CD14-positive monocyte (primary cell): ENCODE measurements around the gene TOMM7. TPM values are rescaled to one million over a fixed set of nuclear protein-coding genes. Genes with fewer than 3 reads are reported as not detected.

Source experiments
- DNase-seq, 3 donors: peaks; one replicate each; pipeline ENCODE4 v3.0.0-alpha.2; 2011 to 2022
- H2AFZ ChIP-seq: 2 replicates; pipeline ENCODE4 v1.6.0; 2012; ENCODE audit warnings: mild to moderate bottlenecking, low read depth, low read length, inconsistent platforms; ENCODE audit not compliant: insufficient read depth, poor library complexity, severe bottlenecking
- H3K27ac ChIP-seq, 2 donors: 1 replicate in 1 of 2; 2 replicates in 1 of 2; pipeline ENCODE4 v1.5.1; 2012 to 2013; ENCODE audit warnings: low read length in 2 of 2, control low read depth in 1 of 2, inconsistent platforms in 1 of 2, low read depth in 1 of 2, mild to moderate bottlenecking in 1 of 2
- H3K27me3 ChIP-seq, 2 donors: one replicate each; pipeline versions ENCODE4 v1.6.0 to v1.6.1; 2011 to 2013; ENCODE audit warnings: low read length in 2 of 2; ENCODE audit not compliant: control insufficient read depth in 2 of 2, insufficient read depth in 2 of 2
- H3K36me3 ChIP-seq, 2 donors: replicated peaks in 1 of 2; 1 replicate in 1 of 2; 2 replicates in 1 of 2; pipeline versions ENCODE4 v1.5.1 to v1.6.1; 2012 to 2013; ENCODE audit warnings: low read length in 2 of 2, control low read depth in 1 of 2, inconsistent platforms in 1 of 2, mild to moderate bottlenecking in 1 of 2; ENCODE audit not compliant: insufficient read depth in 2 of 2, control insufficient read depth in 1 of 2
- H3K4me1 ChIP-seq, 2 donors: 1 replicate in 1 of 2; 2 replicates in 1 of 2; pipeline versions ENCODE4 v1.5.1 to v1.6.1; 2012 to 2013; ENCODE audit warnings: low read length in 2 of 2, control low read depth in 1 of 2, inconsistent platforms in 1 of 2, mild to moderate bottlenecking in 1 of 2, moderate library complexity in 1 of 2; ENCODE audit not compliant: insufficient read depth in 2 of 2, control insufficient read depth in 1 of 2
- H3K4me2 ChIP-seq: replicated peaks from 2 replicates; pipeline ENCODE3; 2012; ENCODE audit warnings: low read length, moderate library complexity, mild to moderate bottlenecking; ENCODE audit not compliant: poor library complexity, severe bottlenecking; ENCODE audit errors: extremely low read depth
- H3K4me3 ChIP-seq, 3 experiments: fragments of 200-600 bp in 1 of 3; sonication (generic) in 1 of 3; replicated peaks in 1 of 3; 1 replicate in 2 of 3; 2 replicates in 1 of 3; pipeline ENCODE4 v1.5.1; 2011 to 2013; ENCODE audit warnings: low read length in 3 of 3, mild to moderate bottlenecking in 3 of 3, control low read depth in 2 of 3, low read depth in 2 of 3, inconsistent platforms in 1 of 3, moderate library complexity in 1 of 3
- H3K79me2 ChIP-seq: 2 replicates; pipeline ENCODE4 v1.6.0; 2012; ENCODE audit warnings: mild to moderate bottlenecking, control low read depth, inconsistent platforms, low read length, moderate library complexity; ENCODE audit not compliant: insufficient read depth
- H3K9ac ChIP-seq: 2 replicates; pipeline ENCODE4 v1.6.0; 2017; ENCODE audit warnings: low read length, mild to moderate bottlenecking; ENCODE audit not compliant: insufficient read depth, poor library complexity, severe bottlenecking
- H3K9me3 ChIP-seq, 2 donors: replicated peaks in 1 of 2; 1 replicate in 1 of 2; 2 replicates in 1 of 2; pipeline versions ENCODE4 v1.5.1 to v1.6.1; 2012 to 2013; ENCODE audit warnings: low read length in 2 of 2, control low read depth in 1 of 2; ENCODE audit not compliant: control insufficient read depth in 1 of 2, insufficient read depth in 1 of 2
- H4K20me1 ChIP-seq: 2 replicates; pipeline ENCODE4 v1.6.0; 2012; ENCODE audit warnings: mild to moderate bottlenecking, low read length, control low read depth, moderate library complexity; ENCODE audit not compliant: insufficient read depth
- H3K27ac Mint-ChIP-seq, 7 donors: one replicate each; pipeline ENCODE4 v1.8.0; 2020; ENCODE audit warnings: mild to moderate bottlenecking in 7 of 7, mixed read lengths in 7 of 7, moderate library complexity in 6 of 7, inconsistent platforms in 2 of 7
- H3K27me3 Mint-ChIP-seq, 3 donors: one replicate each; pipeline ENCODE4 v1.8.0; 2021 to 2022; ENCODE audit warnings: low read depth in 3 of 3, mild to moderate bottlenecking in 3 of 3, mixed read lengths in 3 of 3, moderate library complexity in 3 of 3, inconsistent platforms in 1 of 3
- H3K36me3 Mint-ChIP-seq, 2 donors: one replicate each; pipeline ENCODE4 v1.8.0; 2020; ENCODE audit warnings: mixed read lengths in 2 of 2, inconsistent platforms in 1 of 2, mild to moderate bottlenecking in 1 of 2
- H3K4me1 Mint-ChIP-seq: one replicate; pipeline ENCODE4 v1.8.0; 2020; ENCODE audit warnings: mild to moderate bottlenecking, mixed read lengths
- H3K4me3 Mint-ChIP-seq, 2 donors: one replicate each; pipeline ENCODE4 v1.8.0; 2020; ENCODE audit warnings: mild to moderate bottlenecking in 2 of 2, mixed read lengths in 2 of 2, moderate library complexity in 1 of 2
- H3K9me3 Mint-ChIP-seq, 7 donors: one replicate each; pipeline ENCODE4 v1.8.0; 2020 to 2022; ENCODE audit warnings: mixed read lengths in 7 of 7, mild to moderate bottlenecking in 6 of 7, moderate library complexity in 6 of 7, inconsistent platforms in 2 of 7
- WGBS: methylation state at CpG from one replicate; pipeline ENCODE4 v1.1.5; 2013; ENCODE audit warnings: missing lambda C conversion rate; ENCODE audit not compliant: insufficient coverage; 5-methylcytosine and 5-hydroxymethylcytosine counted together
- intact Hi-C, 2 donors: fragments of 100-400 bp; cut with micrococcal nuclease; formaldehyde crosslinking; loops; one replicate each; pipeline versions ENCODE4 v1.15.0 to v1.15.1; 2023
- polyA plus RNA-seq, 3 donors: library from polyadenylated mRNA; depleted of rRNA in 1 of 3; unstranded in 2 of 3; stranded (reverse) in 1 of 3; fragments of 300-500 nt in 2 of 3; fragments of >200 nt in 1 of 3; fragmentation: Illumina TruSeq in 2 of 3; gene quantifications; 1 replicate in 2 of 3; 2 replicates in 1 of 3; pipeline ENCODE4 v1.2.3, GENCODE V29; 2012 to 2021
- TF ChIP-seq, protein P1 (sequence below): fragments of 200-600 bp; IDR thresholded peaks from one replicate; pipeline ENCODE4 v1.8.0; 2022; ENCODE audit warnings: antibody characterized with exemption, mild to moderate bottlenecking

TOMM7 gene
- polyA plus RNA-seq, 3 donors = 93.3 to 125 (median 111) TPM

DNA sequence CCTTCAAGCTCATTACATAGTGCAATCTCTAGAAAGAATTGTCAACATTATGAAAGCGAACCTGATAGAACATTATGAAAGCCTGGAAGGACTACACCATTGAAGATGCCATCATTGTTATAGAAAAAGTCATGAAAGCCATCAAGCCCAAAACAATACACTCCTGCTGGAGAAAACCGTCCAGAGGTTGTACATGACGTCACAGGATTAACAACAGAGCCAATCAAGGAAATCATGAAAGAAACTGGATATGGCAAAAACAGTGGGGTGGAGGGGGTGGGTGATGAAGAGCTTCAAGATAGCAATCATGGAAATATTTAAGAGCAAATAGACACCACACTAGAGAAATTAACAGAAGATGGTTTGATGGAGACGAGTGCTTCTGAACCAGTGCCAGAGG, 45.7 kb downstream of the TOMM7 start:
- peaks cover 0 to 2% of the 10 kb centered on the region in 2 donors for H3K27me3 ChIP-seq
- TF ChIP-seq, protein P1, sequence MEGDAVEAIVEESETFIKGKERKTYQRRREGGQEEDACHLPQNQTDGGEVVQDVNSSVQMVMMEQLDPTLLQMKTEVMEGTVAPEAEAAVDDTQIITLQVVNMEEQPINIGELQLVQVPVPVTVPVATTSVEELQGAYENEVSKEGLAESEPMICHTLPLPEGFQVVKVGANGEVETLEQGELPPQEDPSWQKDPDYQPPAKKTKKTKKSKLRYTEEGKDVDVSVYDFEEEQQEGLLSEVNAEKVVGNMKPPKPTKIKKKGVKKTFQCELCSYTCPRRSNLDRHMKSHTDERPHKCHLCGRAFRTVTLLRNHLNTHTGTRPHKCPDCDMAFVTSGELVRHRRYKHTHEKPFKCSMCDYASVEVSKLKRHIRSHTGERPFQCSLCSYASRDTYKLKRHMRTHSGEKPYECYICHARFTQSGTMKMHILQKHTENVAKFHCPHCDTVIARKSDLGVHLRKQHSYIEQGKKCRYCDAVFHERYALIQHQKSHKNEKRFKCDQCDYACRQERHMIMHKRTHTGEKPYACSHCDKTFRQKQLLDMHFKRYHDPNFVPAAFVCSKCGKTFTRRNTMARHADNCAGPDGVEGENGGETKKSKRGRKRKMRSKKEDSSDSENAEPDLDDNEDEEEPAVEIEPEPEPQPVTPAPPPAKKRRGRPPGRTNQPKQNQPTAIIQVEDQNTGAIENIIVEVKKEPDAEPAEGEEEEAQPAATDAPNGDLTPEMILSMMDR = no peak
- DNase-seq = no peak
- no peak overlapping the region for H3K9ac ChIP-seq
- Mint-ChIP-seq H3K4me3 (no peak overlapping the region), H3K27me3 (peaks cover 2 to 8% (median 3%) of the 10 kb centered on the region in 3 donors), H3K27ac (no peak overlapping the region), H3K4me1 (no peaks in the 10 kb centered on the region), H3K36me3 (no peaks in the 10 kb centered on the region), H3K9me3 (no peaks in the 10 kb centered on the region)
- no peaks in the 10 kb centered on the region for H3K36me3 ChIP-seq
- no peaks in the 10 kb centered on the region for H3K79me2 ChIP-seq
- H3K4me3 ChIP-seq = no peak overlapping the region
- H3K27ac ChIP-seq = no peak overlapping the region
- intact Hi-C loops = no loop called here
- no peaks in the 10 kb centered on the region for H4K20me1 ChIP-seq
- H3K4me1 ChIP-seq = no peaks in the 10 kb centered on the region
- WGBS = 85% methylated on average over 2 of the region's 4 CpGs
- no peaks in the 10 kb centered on the region for H3K9me3 ChIP-seq
- H2AFZ ChIP-seq = no peak overlapping the region
- H3K4me2 ChIP-seq = no peak overlapping the region

DNA sequence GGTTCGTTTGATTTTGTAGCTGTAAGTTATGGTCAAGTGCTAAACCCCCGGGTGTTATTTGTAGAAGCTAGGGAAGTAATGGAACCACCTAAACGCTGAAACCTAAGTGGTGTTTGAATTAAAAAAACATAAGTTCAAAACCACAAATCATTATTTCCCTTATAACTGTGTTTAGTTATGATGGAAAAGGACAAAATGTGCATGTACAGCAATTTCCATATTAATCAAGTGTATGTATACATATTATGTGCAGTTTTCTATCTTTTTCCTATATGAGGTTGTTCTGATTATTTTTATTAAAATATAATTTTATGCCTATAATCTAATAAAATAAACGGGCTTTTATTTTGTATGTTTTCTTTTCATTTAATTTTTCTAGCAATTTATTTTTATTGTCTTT, 49.8 kb downstream of the TOMM7 start:
- H3K27ac Mint-ChIP-seq = no peak overlapping the region
- no peaks in the 10 kb centered on the region for H3K79me2 ChIP-seq
- H3K36me3 Mint-ChIP-seq = no peaks in the 10 kb centered on the region
- no peaks in the 10 kb centered on the region for H4K20me1 ChIP-seq
- no peak overlapping the region for H3K4me2 ChIP-seq
- no peak overlapping the region for H3K4me3 Mint-ChIP-seq
- no peak overlapping the region for H3K27ac ChIP-seq
- H3K27me3 Mint-ChIP-seq = peaks cover 0 to 13% (median 9%) of the 10 kb centered on the region in 3 donors
- H3K9ac ChIP-seq = no peak overlapping the region
- WGBS = no CpG with 5 or more reads among the region's 4 CpGs
- intact Hi-C loops = no loop called here
- DNase-seq = no peak
- peaks cover 0 to 7% (median 0%) of the 10 kb centered on the region in 7 donors for H3K9me3 Mint-ChIP-seq
- H3K4me1 ChIP-seq = no peaks in the 10 kb centered on the region
- TF ChIP-seq, protein P1 = no peak
- H3K4me3 ChIP-seq = no peak overlapping the region
- no peak overlapping the region for H2AFZ ChIP-seq
- no peaks in the 10 kb centered on the region for H3K9me3 ChIP-seq
- no peaks in the 10 kb centered on the region for H3K36me3 ChIP-seq
- H3K27me3 ChIP-seq = peaks cover 0 to 2% of the 10 kb centered on the region in 2 donors
- H3K4me1 Mint-ChIP-seq = no peaks in the 10 kb centered on the region
